Measurements from ENCODE around the gene ADO. TPM values are rescaled to one million over a fixed set of nuclear protein-coding genes. Genes with fewer than 3 reads are reported as not detected.

The ADO gene
- total and polyA plus RNA-seq, 10 of the 15 experiments (the other 5 are each of a cell fraction or from before 2014, with no cell fraction given): 4.3 to 44.6 (median 18.7) TPM

- in situ Hi-C loops (cut with MboI): no loop called here
Measured at GRCh38 chr10:62819141-62819920, 14.8 kb downstream of the ADO start.

More at GRCh38 chr10:62819141-62819920, 14.8 kb downstream of the ADO start:
- Histone ChIP-seq H3K4me3 (no peak overlapping the region), H3K4me2 (ENCODE audit: control insufficient read depth, insufficient read depth) (peak overlapping the region; percentile 100; the same call in 1 of the 2 replicates), H4K20me1 (ENCODE audit: control insufficient read depth, insufficient read depth) (no peaks in the 10 kb centered on the region), H3K4me1 (ENCODE audit: control insufficient read depth, insufficient read depth, low read length) (peaks cover 15% of the 10 kb centered on the region), H3K9ac (ENCODE audit: control insufficient read depth, insufficient read depth, low read length) (no peak overlapping the region), H2AFZ (ENCODE audit: control insufficient read depth, low read depth, low read length) (no peak overlapping the region), H3K27ac (ENCODE audit: control insufficient read depth, insufficient read depth) (no peak overlapping the region), H3K36me3 (ENCODE audit: control insufficient read depth in 2 of 2, insufficient read depth in 2 of 2, low read length in 1 of 2) (no peaks in the 10 kb centered on the region), H3K27me3 (replicated peaks in 1 of 2; ENCODE audit: control insufficient read depth in 2 of 2, insufficient read depth in 2 of 2, low read length in 1 of 2) (peaks cover 1 to 8% of the 10 kb centered on the region in 2 experiments; a peak in 3 of 4 replicates), H3K79me2 (ENCODE audit: control insufficient read depth, insufficient read depth, low read length) (peaks cover 15% of the 10 kb centered on the region), H3K9me3 (replicated peaks; ENCODE audit: control insufficient read depth, insufficient read depth, low read length) (no peaks in the 10 kb centered on the region; the same call in 2 of the 3 replicates)
- 60% methylated on average over 19 of the region's 19 CpGs for WGBS (ENCODE audit: insufficient coverage, insufficient replicate concordance, low lambda C conversion rate, missing lambda C conversion rate)
- intact Hi-C loops (cut with micrococcal nuclease; ENCODE audit: unreplicated experiment): loop anchor here (5.0 kb wide), 2 partner anchors 338 to 382 kb away; no protein-coding TSS in a partner anchor
- RAD21 ChIA-PET (ENCODE audit: unreplicated experiment): interaction anchor here (0.7 to 6.5 kb wide), 26 partner anchors 9 to 382 kb away, joined by 3 to 132 read pairs (median 14); partner anchors contain the start of gene ADO
- FAIRE-seq: no peak
- no peak for DNase-seq (ENCODE audit: low read depth, low spot score)
- CTCF ChIA-PET: interaction anchor here (0.6 to 7.5 kb wide), 27 partner anchors 11 to 896 kb away, joined by 3 to 123 read pairs (median 5); no protein-coding TSS in a partner anchor
- POLR2A ChIA-PET: interaction anchor here (1.2 to 6.5 kb wide), 2 partner anchors 14 to 265 kb away, joined by 3 to 46 read pairs; partner anchors contain the start of gene ADO
- no peak for ATAC-seq
- TF ChIP-seq CEBPZ (IDR thresholded peaks at IDR 0.05; ENCODE audit: low read depth, low read length) (no peak), STAT1 (conservative IDR thresholded peaks at IDR 0.05) (no peak), E4F1 (IDR thresholded peaks at IDR 0.05; ENCODE audit: borderline replicate concordance, partially characterized antibody) (no peak), PAX5 (IDR thresholded peaks at IDR 0.05; ENCODE audit: borderline replicate concordance, low read depth, low read length) (no peak), BCL11A (IDR thresholded peaks at IDR 0.05; ENCODE audit: low read depth, low read length) (no peak), WRNIP1 (IDR thresholded peaks at IDR 0.05; ENCODE audit: borderline replicate concordance, low read depth, low read length) (no peak)
- BruUV-seq (replicated peaks): no TSS peak
- SMC1A ChIA-PET (ENCODE audit: uncharacterized antibody, unreplicated experiment): interaction anchor here (0.7 to 7.9 kb wide), 21 partner anchors 9 to 346 kb away, joined by 3 to 131 read pairs (median 5); no protein-coding TSS in a partner anchor
